K562 (cell line): Measurements from ENCODE around the gene IQCM. TPM values are rescaled to one million over a fixed set of nuclear protein-coding genes. Genes with fewer than 3 reads are reported as not detected.

Experiments used
- ATAC-seq: fragments of 200-7000 bp; cut with Tn5 transposase; 3 replicates; pipeline ENCODE4 v1.9.1; 2020; ENCODE audit warnings: moderate library complexity
- BruUV-seq: library from RNA; stranded (reverse); fragments of 400-500 nt; replicated peaks from 2 replicates; lab custom pipeline; 2021; lab: Mats Ljungman, UMichigan
- CTCF ChIA-PET: fragments of 300-600 bp; formaldehyde crosslinking; extraction: SDS; loops from one replicate; lab custom pipeline; 2021; ENCODE audit warnings: low intra/inter-chr PET ratio; lab: Yijun Ruan, JAX
- POLR2A ChIA-PET: fragments of 300-600, 350-650 bp; sonication (Branson Sonifier 250); formaldehyde crosslinking; extraction: SDS; loops from one replicate; lab custom pipeline; 2021; ENCODE audit warnings: antibody characterized with exemption, inconsistent platforms; lab: Yijun Ruan, JAX
- DNase-seq, 4 experiments: peaks; one replicate each; pipeline versions ENCODE4 v3.0.0 to v3.0.0-alpha.2; 2011 to 2018; ENCODE audit warnings: low spot score in 3 of 4, mixed read lengths in 3 of 4; ENCODE audit errors: extremely low read depth in 1 of 4
- FAIRE-seq: peaks from 2 replicates; lab custom pipeline; 2011; peaks lifted over from hg19 to GRCh38; lab: Jason Lieb, UNC
- H2AFZ ChIP-seq: 2 replicates; pipeline ENCODE4 v1.6.0; 2011; ENCODE audit warnings: low read depth, low read length, control low read depth, inconsistent platforms
- H3K27ac ChIP-seq: fragments of 200-600 bp; 3 replicates; pipeline ENCODE4 v1.8.0; 2011; ENCODE audit warnings: low read depth, mild to moderate bottlenecking, control low read depth, inconsistent platforms, low read length, moderate library complexity, mixed read lengths; ENCODE audit errors: extremely low read depth
- H3K27me3 ChIP-seq, 2 experiments: fragments of 300-600 bp in 1 of 2; 2 replicates in 1 of 2; 3 replicates in 1 of 2; pipeline versions ENCODE4 v1.6.0 to v1.8.0; 2011; ENCODE audit warnings: inconsistent platforms in 2 of 2, low read length in 2 of 2, mild to moderate bottlenecking in 1 of 2, mixed read lengths in 1 of 2, moderate library complexity in 1 of 2; ENCODE audit not compliant: control insufficient read depth in 2 of 2, insufficient read depth in 2 of 2
- H3K36me3 ChIP-seq: fragments of 300-600 bp; 3 replicates; pipeline ENCODE4 v1.8.0; 2011; ENCODE audit warnings: mild to moderate bottlenecking, low read length, inconsistent platforms; ENCODE audit not compliant: control insufficient read depth, insufficient read depth
- H3K4me1 ChIP-seq, 2 experiments: fragments of 200-600 bp in 1 of 2; replicated peaks in 1 of 2; 2 replicates in 1 of 2; 3 replicates in 1 of 2; pipeline versions ENCODE4 v1.5.1 to v1.8.0; 2011; ENCODE audit warnings: inconsistent platforms in 2 of 2, low read length in 2 of 2, mild to moderate bottlenecking in 1 of 2, mixed read lengths in 1 of 2, moderate library complexity in 1 of 2; ENCODE audit not compliant: control insufficient read depth in 2 of 2, insufficient read depth in 2 of 2
- H3K4me2 ChIP-seq: 2 replicates; pipeline ENCODE4 v1.6.1; 2011; ENCODE audit warnings: low read length, control low read depth, inconsistent platforms, mixed read lengths; ENCODE audit not compliant: insufficient read depth
- H3K4me3 ChIP-seq: fragments of 200-600 bp; sonication (generic), shearing (Covaris generic); 2 replicates; pipeline ENCODE4 v1.5.1; 2016; ENCODE audit warnings: control low read depth, inconsistent platforms
- H3K79me2 ChIP-seq: fragments of 200-600 bp; 3 replicates; pipeline ENCODE4 v1.8.0; 2011; ENCODE audit warnings: low read length, inconsistent platforms; ENCODE audit not compliant: control insufficient read depth, insufficient read depth
- H3K9ac ChIP-seq, 2 experiments: 2 replicates each; pipeline versions ENCODE4 v1.6.0 to v1.6.1; 2011; ENCODE audit warnings: low read depth in 2 of 2, low read length in 2 of 2, control low read depth in 1 of 2, inconsistent platforms in 1 of 2, mild to moderate bottlenecking in 1 of 2, mixed read lengths in 1 of 2; ENCODE audit not compliant: insufficient read depth in 1 of 2
- H3K9me1 ChIP-seq: one replicate; pipeline ENCODE4 v1.6.0; 2011; ENCODE audit warnings: inconsistent platforms, mild to moderate bottlenecking, low read length, moderate library complexity; ENCODE audit not compliant: control insufficient read depth, insufficient read depth
- H3K9me3 ChIP-seq: replicated peaks from 2 replicates; pipeline ENCODE4 v1.5.1; 2011; ENCODE audit warnings: low read depth, low read length, inconsistent platforms; ENCODE audit not compliant: control insufficient read depth, insufficient read depth
- H4K20me1 ChIP-seq: replicated peaks from 2 replicates; pipeline ENCODE4 v1.6.1; 2011; ENCODE audit warnings: low read length, inconsistent platforms, mixed read lengths; ENCODE audit not compliant: control insufficient read depth, insufficient read depth
- MAFF ChIP-seq: IDR thresholded peaks from 2 replicates; pipeline ENCODE4 v1.6.1; 2012; ENCODE audit warnings: low read length, improper control_type of control experiment
- MAFG ChIP-seq: fragments of 450-650 bp; conservative IDR thresholded peaks from 2 replicates; pipeline ENCODE4 v1.6.1; 2016; ENCODE audit warnings: missing genetic modification characterization, missing compliant biosample characterization
- MBD2 ChIP-seq: sonication (generic); IDR thresholded peaks from 2 replicates; pipeline ENCODE4 v1.6.1; 2016; ENCODE audit warnings: low read depth, borderline replicate concordance
- WGBS: fragments of 100-300 bp; shearing (Covaris generic); methylation state at CpG from one replicate; pipeline ENCODE4 v1.1.6; 2016; ENCODE audit warnings: low coverage, mixed read lengths; ENCODE audit not compliant: insufficient coverage; ENCODE audit errors: missing lambda C conversion rate; 5-methylcytosine and 5-hydroxymethylcytosine counted together
- in situ Hi-C: fragments of 300-500 bp; cut with MboI; formaldehyde crosslinking; loops from 4 replicates; pipeline ENCODE4 v1.15.0; 2018; ENCODE audit warnings: inconsistent platforms, mixed read lengths
- intact Hi-C: fragments of 100-400 bp; cut with micrococcal nuclease; formaldehyde crosslinking; loops from 2 replicates; pipeline ENCODE4 v1.14.2; 2022
- polyA plus RNA-seq, 8 experiments: library from polyadenylated mRNA; depleted of rRNA in 4 of 8; stranded (reverse) in 5 of 8; unstranded in 3 of 8; fragments of >200 nt; fragmentation: Nextera tagmentation in 2 of 8; fragmentation: Illumina TruSeq in 1 of 8; extraction: Ambion mirVana in 2 of 8; extraction: Trizol in 1 of 8; gene quantifications; 2 replicates each; pipeline versions ENCODE4 v1.2.1 to v1.2.3, GENCODE V29; 2011 to 2014; ENCODE audit warnings: inconsistent platforms in 1 of 8, missing spikeins in 1 of 8
- total RNA-seq, 7 experiments: library from RNA; depleted of rRNA in 6 of 7; stranded (reverse); fragments of >200 nt in 6 of 7; fragmentation: Illumina TruSeq in 2 of 7; extraction: Trizol in 2 of 7; gene quantifications; 2 replicates each; pipeline versions ENCODE4 v1.2.1 to v1.2.3, GENCODE V29; 2011 to 2021; ENCODE audit warnings: low replicate concordance in 1 of 7
- TF ChIP-seq, protein P1 (sequence below): sonication (generic); formaldehyde crosslinking; IDR thresholded peaks from 2 replicates; pipeline ENCODE4 v1.9.0; 2022; ENCODE audit warnings: mild to moderate bottlenecking, missing genetic modification reagents

IQCM gene
- total and polyA plus RNA-seq, 9 of the 15 experiments (the other 6 are each of a cell fraction or from before 2014, with no cell fraction given) = not detected

DNA sequence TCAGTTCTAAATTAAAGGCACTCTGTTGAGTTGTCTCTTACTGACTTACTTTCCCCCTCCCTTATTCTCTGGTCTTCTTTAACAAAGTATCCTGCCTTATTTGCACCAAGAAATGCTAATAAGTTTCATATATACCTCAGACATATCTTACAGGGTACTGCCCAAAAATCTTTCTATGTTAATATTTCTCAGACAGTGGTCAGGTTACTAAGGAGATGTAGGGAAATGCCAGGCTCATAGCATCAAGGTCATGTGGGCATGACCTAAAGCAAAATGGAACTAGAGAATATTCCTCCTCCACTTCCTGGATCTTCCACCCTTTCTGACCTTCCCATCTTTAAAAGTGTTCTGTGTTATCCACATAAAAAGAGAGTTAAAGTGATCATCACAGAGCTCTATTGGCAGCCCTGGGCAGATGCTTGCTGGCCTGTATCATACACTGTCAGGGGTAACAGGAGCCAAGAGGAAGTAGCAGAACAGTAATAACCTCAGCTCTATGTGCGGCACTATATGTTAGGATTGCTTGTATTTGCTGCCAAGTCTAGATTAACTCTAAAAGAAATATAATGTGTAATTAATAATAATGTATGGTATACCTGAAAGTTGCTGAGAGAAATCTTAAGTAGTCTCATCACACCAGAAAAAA, 74.3 kb downstream of the IQCM start (continued):
- TF ChIP-seq MBD2 = no peak

DNA sequence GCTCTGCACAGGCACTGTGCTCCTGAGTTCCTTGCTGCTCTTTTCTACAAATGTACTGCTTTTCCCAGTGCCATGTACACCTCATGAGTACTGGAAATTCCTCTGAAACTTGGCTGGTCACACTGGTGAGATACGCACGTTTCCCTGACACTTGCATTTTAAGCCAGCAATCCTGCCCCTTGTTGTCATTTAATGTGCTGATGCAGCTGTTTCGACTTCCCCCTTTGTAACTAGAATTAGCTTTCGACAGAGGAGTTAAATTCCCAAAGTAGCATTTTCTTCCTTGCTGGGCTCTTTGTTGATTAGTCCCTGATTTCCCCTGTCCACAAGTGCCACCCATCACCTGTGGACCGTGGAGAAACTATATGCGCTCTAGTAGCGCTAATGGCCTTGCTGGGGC, 77.5 kb downstream of the IQCM start:
- intact Hi-C loops = no loop called here
- BruUV-seq = no TSS peak
- no peaks in the 10 kb centered on the region for H3K4me1 ChIP-seq
- in situ Hi-C loops = no loop called here
- FAIRE-seq (no peak), ATAC-seq (no peak), DNase-seq (no peak)
- H3K27ac ChIP-seq = no peak overlapping the region
- H3K79me2 ChIP-seq = no peaks in the 10 kb centered on the region
- H3K36me3 ChIP-seq = no peaks in the 10 kb centered on the region
- no peaks in the 10 kb centered on the region for H3K9me1 ChIP-seq
- H3K4me2 ChIP-seq = no peak overlapping the region
- ChIA-PET POLR2A (no interaction called here), CTCF (no interaction called here)
- H3K9me3 ChIP-seq = peaks cover 3% of the 10 kb centered on the region; the same call in 1 of the 2 replicates
- WGBS = 3% methylated on average over 7 of the region's 7 CpGs
- TF ChIP-seq MAFG (tag) = 0 out of 2 replicates have a peak, but pooled peaks have one; percentile 18
- TF ChIP-seq MAFF = 0 out of 2 replicates have a peak, but pooled peaks have one; percentile 13
- TF ChIP-seq, protein P1, sequence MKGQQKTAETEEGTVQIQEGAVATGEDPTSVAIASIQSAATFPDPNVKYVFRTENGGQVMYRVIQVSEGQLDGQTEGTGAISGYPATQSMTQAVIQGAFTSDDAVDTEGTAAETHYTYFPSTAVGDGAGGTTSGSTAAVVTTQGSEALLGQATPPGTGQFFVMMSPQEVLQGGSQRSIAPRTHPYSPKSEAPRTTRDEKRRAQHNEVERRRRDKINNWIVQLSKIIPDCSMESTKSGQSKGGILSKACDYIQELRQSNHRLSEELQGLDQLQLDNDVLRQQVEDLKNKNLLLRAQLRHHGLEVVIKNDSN (CRISPR knock-in tag) = no peak
- no peak overlapping the region for H3K9ac ChIP-seq
- H2AFZ ChIP-seq = no peak overlapping the region
- no peak overlapping the region for H3K4me3 ChIP-seq
- H4K20me1 ChIP-seq = no peaks in the 10 kb centered on the region
- no peaks in the 10 kb centered on the region for H3K27me3 ChIP-seq
